Stimulated activated CD8-positive, alpha-beta memory T cell treated with anti-CD3 and anti-CD28 coated beads, Interleukin-7, amount 100 ng/mL, for 24 hours (primary cell): ENCODE results near the gene CLINT1.

ENCODE experiments used
- DNase-seq: peaks from one replicate; pipeline ENCODE4 v3.0.0-alpha.2; 2020; ENCODE audit warnings: low read depth

CLINT1 gene

DNA sequence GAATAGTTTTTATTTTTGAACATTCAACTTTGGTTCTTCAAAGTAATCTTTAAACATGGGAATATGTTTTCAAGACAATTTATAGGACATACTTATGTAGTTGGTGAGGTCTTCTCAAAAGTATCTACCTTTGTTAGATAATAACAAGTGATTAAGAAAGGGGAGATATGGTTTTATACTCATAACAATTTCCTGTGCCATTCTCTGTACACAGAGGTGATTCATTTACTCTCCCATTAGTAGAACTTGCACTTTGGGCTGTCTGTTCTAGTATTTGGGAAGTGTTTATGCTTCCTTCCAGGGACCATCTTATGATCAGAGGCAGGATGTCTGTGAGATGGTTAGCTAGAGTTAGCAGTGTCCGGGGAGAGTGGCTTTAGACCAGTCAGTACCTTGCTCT lies 100.2 kb downstream of the CLINT1 start:
- DNase-seq, result no peak

DNA sequence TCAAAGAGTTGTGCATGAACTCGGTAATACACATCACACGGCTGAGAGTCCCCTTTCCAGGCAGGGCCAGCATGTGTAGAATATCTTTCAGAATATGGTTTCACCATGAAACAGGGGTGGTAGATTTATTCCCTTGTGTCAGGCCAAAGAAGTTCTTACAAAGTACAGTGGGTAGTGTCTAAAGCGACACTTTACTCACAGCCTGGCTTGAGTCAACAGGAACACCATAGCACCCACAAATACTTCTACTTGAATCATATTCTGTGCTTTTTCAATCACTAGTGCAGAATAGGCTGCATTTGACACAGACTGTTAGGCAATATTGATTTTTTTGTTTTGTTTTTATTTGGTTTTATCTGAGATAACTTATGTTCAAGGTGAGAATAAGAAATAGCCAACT lies 102.8 kb downstream of the CLINT1 start:
- DNase-seq, result no peak

DNA sequence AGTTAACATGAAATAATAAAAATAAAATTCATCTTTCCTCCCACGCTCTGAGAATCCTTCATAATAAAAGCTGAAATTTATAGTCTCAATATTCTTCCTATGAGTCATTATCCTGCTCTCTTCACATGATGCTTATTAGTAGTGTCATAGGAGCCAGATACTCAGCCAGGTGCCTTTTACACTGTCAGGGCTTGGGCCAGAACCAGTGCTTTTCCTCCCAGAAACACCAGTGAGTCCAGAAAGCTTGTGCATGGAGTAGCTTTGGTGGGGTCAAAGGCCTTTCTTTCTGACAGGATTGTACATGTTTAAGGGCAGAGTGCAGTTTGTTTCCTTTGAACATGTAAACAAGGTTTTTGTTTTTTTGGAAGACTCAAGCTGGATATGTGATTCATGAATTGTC lies 108.6 kb downstream of the CLINT1 start:
- DNase-seq, result no peak

DNA sequence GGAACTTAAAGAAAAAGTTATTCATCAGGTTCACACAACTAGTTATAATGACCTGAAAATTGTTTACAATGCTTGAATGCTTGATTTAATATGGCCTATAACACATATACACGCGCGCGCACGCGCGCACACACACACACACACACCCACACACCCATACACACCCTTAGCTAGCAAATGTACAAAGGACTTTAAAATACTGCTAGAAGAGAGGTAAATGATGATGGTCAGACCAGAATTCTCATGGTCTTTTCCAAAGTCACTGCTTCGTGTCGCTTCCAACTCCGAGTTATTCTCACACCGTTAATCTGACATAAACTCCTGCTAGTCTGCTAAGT lies 109.5 kb downstream of the CLINT1 start:
- no peak for DNase-seq

DNA sequence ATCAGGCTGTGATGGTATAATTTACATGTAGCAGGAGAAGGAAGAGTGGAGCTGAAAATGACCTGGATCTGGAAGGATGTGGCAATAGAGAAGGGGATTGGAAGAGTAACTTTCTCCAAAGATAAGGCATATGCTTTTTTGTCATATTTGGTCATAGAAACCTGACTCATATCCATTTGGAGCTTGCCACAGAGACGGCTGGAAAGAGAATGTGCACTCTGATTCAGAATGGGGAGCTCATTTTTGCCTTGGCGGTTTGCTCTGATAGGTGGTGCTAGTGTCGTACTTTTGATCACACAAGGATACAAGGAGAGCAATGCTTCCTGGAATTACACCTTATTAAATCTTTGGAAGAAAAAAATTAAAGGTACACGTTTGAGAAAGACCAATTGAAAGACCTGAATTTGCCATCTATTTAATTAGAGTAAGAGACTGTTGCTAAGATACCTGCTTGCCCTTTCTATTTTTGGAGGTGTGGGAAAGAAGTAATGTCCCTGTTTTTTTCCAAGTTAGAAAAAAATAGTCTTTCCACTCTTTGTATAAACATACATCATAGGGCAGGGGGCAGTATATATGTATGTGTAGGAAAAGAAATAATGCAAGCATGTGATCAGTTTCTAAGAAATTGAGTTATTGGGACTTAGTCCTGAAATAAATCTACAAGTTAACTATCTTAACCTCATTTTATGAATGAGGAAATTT lies 110.0 kb downstream of the CLINT1 start:
- DNase-seq, result no peak

DNA sequence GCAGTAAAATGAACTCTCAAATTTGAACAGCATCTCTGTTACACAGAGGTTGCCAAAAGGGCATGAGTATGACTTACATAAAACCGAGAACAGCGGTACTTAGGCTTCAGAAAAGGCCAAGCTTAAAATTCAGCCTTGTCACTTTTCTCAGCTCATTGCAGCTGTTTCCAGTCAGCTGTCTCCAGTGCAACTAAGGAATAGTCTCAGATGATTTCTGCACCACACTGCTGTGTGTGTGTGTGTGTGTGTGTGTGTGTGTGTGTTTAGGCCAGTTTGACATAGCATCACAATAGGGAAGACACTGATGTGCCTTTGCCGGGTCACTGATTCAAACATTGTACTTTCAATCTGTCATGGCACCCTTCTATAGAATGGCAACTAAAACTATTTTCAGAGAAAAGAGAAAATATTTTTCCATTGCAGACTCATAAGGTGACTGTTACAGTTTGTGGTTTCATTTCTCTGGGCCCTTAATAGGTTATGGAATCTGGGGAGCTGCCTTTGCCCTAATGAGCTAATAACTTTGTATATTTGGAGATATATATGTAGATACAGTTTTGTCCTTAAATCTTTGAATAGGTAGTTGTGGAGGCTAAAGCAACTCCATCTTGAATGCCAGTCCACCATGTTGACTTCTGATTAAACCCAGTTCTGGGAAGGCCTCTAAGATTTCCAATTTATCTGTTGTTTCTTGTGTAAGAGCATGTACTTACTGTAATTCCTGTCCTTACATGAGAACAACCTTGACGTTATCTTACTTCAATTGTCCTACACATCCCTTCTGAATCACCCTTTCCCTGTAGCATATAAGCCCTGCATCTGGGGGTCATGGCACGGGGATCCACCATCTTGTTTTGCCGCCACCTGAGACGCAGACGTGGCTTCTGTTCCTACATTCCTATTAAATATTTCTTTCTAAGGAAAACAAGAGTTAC lies 110.9 kb downstream of the CLINT1 start:
- DNase-seq, result no peak

DNA sequence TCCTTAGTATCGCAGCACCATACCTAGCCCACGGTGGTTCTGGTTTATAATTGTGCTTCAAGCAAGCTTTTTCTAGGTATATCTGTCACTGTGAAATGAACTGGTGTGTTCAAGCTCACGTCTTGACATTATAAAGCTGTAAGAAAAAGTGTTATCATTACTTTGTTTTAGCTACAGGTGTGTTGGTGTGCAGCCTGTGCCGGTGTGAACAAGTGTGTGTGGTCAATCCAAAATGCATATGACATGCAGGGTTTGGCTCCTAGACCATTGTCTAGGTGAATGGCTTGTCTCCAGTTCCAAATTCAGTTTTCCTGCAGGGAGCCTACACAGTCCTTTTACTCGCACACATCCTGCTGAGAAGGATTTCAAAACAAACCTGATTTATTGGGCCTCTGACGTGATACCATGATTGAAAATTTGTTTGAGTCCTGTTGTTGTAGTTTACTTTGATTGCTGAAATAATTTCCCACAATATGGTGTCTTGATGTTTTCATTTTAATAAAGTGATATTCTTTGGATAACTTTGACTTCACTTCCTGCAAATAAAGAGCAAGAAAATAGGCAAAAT lies 111.7 kb downstream of the CLINT1 start:
- no peak for DNase-seq

DNA sequence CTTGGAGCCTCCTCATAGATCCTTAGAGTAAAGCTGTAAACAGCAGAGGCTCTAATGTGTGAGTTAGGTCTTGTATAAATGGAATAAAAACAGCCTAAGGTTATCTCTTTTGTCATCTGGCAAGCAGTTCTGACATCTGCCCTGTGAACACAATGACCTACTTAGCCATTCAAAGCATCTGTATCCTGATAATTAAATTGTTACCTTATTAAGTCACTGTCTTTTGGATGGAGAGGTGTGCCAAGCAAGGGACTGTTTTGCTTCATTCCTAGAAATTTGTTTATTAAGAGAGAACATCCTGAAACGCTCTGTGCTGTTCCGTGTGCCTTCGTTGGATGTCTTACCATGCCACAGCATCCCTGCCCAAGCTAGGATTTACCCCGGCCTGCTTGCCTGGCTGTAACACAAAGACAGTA lies 113.9 kb downstream of the CLINT1 start:
- no peak for DNase-seq

DNA sequence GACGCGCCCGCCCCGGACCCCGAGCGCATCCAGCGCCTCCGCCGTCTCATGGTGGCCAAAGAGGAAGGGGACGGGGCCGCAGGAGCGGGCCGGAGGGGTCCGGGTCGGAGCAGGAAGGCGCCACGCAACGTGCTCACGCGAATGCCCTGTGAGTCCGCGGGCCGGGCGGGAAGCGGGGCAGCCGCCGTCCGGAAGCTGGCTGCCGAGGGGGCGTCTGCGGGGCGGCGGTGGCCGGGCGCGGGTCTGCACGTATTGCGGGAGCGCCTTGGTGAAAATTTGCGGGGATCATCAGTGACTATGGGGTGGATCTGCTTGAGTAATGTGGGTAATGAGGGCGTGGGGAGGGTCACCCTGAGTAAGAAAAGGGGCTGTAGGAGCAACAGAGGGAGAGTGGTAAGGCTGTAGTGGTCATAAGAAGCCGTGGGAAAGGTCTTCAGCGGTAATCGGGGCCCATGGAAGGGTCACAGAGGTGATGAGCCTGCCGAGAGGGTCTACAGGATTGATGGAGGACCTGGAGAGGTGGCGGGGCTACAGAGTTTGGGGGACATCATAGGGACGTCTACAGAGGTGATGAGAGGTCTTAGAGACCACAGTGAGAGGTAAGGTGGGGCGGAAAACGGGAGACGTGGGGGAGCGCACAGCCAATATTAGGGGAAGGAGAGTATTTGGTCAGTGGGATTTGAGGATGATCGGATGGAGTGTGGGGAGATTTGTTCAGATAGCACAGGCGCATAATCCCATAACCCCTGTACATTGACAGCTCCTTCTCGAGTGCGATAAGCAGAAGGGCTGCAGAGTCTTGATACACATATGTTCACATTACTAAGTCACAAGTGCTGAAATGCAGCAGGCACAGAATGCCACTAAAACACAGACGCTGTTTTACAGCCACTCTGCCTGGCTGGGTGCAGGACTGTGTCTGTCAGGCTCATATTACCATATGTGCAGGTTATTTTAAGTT lies 114.6 kb downstream of the CLINT1 start:
- DNase-seq, result no peak

DNA sequence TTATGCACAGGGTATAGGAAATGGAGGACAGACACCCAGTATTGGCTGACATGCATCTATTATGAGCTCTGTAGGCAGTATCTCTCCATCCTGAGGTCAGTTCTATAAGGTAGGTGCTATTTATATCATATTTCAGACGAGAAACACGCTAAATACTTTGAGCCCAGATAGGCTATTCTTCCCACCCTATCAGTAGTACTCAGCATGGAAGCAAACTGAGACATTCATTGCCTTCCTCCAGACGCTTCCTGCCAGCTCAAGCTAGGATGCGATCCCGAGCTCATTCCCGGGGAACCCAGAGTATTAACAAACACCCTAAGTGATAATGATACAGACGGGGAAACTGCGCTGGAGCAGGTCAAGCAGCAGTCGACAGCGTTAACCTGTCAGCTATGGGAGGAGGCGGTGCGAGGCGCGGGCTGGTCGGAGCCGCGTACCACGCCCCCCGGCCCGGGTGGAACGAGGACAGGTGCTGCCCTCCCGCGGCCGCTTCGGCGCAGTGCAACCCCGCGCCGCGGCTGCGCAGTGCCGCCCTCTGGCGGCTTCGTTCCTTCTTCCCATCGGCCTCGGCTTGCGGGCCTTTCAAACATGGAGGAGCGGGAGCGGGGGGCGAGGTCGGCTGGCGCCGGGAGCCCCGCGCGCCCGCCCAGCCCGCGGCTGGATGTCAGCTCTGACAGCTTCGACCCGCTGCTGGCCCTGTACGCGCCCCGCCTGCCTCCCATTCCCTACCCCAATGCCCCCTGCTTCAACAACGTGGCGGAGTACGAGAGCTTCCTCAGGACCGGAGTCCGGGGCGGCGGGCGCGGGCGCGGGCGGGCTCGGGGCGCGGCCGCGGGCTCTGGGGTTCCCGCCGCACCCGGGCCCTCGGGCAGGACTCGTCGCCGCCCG lies 115.5 kb downstream of the CLINT1 start, which contains the start of gene LSM11:
TSS of gene LSM11 (plus strand) at position 550 of the 888 bp plus-strand sequence. CDS start at position 589, 39 bp downstream.
- peak; percentile 81 for DNase-seq

DNA sequence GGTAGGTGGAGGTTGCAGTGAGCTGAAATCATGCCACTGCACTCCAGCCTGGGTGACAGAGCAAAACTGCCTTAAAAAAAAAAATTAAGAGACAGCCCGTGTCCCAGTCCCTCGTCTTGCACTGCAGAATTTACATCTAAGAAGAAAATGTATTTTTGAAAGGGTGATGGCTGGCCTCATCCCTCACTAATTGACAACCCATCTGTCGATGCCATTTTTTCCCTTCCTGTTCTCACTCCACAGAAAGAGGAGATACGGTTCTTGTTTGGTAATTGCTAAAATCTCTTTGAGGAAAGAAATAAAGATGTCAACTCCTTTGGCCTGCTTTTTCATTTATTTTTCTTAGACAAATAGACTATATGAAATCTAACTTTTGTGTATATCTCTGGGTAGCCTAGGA lies 117.8 kb downstream of the CLINT1 start:
- no peak for DNase-seq

DNA sequence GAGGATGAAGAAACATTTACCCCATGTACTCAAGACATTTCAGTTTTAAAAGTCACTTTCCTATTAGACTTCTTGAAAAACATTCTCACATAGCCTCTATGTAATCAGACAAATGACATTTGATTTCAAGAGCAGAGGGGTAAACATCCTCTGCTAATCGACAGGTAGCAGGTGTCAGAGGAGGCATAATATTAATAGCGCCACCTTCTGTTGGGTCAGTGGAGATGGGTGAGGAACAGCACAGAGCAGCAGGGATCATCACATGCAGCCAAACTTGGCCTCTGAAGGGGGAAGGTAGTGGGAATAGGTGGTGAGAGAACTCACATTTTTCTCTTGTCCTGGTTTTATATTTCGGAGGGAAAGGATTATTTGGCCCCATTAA lies 118.7 kb downstream of the CLINT1 start:
- no peak for DNase-seq

DNA sequence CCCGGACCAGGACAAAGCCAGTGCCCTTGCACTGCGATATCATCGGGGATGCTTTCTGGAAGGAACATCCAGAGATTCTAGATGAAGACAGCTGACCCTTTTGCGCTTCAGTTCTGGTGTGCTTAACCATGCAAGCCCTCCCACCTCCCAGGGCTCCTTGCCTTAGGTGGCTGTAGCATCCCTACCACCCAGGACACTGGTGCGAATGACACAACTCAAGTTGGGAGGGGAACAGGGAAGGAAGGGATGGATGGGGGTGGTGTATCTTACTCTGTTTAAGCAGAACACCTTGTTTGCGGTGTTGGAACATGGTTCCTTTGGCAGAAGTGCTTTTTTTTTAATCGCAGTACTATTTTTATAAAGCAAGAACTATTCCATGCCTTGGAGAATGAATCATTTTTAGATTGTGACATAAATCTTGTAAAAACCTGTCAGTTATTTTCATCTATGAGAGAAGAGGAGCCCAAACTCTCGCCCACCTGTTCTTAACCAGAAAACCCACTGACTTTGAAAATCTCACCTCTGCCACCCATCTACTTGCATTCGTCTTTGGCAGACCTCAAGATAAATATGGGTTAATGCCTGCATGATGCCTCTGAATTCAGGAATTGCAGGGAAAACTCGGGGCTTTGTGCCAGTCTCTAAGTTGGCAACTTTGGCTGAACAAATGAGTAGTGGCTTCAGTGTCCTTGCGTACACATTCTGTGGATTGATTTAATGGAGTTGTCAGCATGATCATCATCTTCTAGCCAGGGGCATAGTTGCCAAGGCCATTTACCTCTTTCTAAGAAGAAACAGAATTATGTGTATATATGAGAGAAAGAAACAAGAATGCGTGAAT lies 119.3 kb downstream of the CLINT1 start:
- no peak for DNase-seq

DNA sequence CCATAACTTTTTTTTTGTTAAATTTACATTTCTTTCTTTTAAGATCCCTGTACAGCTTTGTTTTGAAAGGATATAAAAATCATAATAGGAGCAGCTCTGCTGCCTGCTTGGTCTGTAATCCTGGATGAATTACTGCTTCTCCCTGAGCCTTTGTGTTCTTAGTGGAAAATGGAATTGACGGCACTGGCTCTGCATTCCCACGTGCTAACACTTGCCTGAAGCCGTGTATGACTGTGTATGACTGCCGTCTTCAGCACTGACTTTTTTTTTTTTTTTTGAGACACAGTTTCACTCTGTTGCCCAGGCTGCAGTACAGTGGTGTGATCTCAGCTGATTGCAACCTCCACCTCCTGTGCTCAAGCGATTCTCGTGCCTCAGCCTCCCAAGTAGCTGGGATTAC lies 123.0 kb downstream of the CLINT1 start:
- DNase-seq, result no peak
